Tibial nerve (tissue), 4 donors: Measurements from ENCODE around the gene ZNF142.

ENCODE experiments used
- EP300 ChIP-seq, 2 donors: sonication (generic); formaldehyde crosslinking; IDR thresholded peaks; one replicate each; pipeline ENCODE4 v1.6.1; 2017; ENCODE audit warnings: antibody characterized with exemption in 2 of 2, mild to moderate bottlenecking in 1 of 2
- POLR2A ChIP-seq, 2 donors: fragments of 450-650 bp; IDR thresholded peaks; one replicate each; pipeline ENCODE4 v1.6.1; 2017; ENCODE audit warnings: antibody characterized with exemption in 2 of 2, mild to moderate bottlenecking in 2 of 2, moderate library complexity in 2 of 2
- TF ChIP-seq, protein P1 (sequence below), 5 experiments: fragments of 200-600 bp in 3 of 5; fragments of 450-650 bp in 2 of 5; sonication (generic) in 3 of 5; IDR thresholded peaks; one replicate each; pipeline ENCODE4 v1.5.1; 2016 to 2019; ENCODE audit warnings: antibody characterized with exemption in 5 of 5, mild to moderate bottlenecking in 3 of 5, moderate library complexity in 2 of 5

DNA sequence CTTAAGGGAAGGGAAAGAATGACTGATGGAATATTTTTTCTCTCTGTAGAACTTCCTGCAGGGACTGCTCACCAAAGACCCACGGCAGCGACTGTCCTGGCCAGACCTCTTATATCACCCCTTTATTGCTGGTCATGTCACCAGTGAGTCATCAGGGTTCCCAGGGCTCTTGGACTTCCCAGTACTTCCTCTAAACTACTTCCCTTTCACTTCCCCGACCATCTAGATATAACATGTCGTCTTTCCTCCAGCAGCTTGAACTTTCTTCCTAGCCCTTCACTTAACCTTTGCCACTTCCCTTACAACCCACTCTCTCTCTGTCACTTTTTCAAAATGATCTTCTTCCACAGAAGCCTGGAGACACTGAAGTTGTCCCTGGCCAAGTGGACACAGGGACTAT lies 19.7 kb upstream of the ZNF142 start:
- TF ChIP-seq, protein P1, sequence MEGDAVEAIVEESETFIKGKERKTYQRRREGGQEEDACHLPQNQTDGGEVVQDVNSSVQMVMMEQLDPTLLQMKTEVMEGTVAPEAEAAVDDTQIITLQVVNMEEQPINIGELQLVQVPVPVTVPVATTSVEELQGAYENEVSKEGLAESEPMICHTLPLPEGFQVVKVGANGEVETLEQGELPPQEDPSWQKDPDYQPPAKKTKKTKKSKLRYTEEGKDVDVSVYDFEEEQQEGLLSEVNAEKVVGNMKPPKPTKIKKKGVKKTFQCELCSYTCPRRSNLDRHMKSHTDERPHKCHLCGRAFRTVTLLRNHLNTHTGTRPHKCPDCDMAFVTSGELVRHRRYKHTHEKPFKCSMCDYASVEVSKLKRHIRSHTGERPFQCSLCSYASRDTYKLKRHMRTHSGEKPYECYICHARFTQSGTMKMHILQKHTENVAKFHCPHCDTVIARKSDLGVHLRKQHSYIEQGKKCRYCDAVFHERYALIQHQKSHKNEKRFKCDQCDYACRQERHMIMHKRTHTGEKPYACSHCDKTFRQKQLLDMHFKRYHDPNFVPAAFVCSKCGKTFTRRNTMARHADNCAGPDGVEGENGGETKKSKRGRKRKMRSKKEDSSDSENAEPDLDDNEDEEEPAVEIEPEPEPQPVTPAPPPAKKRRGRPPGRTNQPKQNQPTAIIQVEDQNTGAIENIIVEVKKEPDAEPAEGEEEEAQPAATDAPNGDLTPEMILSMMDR (IDR thresholded peaks at IDR 0.05) = no peak
- TF ChIP-seq EP300 (IDR thresholded peaks at IDR 0.05) (no peak), POLR2A (IDR thresholded peaks at IDR 0.05) (no peak)
